NCI-H526 (cell line): ENCODE data around the gene TMC5.

Experiments used
- DNase-seq, 2 experiments: peaks; one replicate each; lab custom pipeline; 2025; lab: John Stamatoyannopoulos, UW

Gene TMC5

DNA sequence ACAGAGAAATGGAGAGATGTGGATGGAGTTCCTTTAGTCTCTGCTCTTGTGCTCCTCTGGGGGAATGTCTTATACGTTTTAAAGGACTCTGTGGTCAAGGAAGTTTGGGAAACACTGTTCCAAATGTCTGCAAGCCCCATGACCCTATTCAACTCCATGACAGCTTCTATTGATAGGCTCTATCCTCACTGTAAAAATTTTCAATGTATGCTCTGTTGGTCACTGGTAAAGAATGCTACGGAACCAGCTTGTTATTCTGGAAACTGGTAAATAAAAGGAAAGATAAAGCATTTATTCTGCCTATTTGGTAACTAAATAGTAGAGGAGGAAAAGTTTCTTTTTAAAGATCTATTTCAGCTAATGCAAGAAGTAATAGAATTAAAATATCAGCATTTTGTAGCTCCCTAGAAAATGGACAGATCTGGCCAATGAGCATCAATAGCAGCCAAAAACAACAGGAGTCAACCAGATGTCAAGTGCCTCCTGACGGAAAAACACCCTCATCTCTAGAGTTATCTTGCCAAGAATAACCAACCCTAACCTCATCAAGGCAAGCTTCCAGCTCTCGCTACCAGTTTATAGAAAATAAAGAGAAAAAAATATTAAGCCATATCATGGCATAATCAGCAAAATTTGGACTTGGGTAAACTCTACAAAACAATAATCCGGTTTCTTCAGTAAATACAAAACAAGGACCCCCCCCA is 88.1 kb downstream of the TMC5 start:
- DNase-seq, result no peak

DNA sequence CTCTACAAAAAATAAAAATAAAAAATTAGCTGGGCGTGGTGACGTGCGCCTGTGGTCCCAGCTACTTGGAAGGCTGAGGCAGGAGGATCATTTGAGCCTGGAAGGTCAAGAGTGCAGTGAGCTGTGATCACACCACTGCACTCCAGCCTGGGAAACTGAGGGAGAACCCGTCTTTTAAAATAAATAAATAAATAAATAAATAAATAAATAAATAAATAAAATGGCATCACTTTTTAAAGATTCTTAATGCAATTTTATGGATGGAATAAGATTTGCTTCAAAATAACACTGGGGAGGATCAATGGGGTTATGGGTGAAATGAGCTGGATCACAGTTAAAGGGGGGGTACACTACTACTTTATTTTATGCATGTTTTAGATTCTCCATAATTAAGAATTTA is 89.3 kb downstream of the TMC5 start:
- no peak for DNase-seq

DNA sequence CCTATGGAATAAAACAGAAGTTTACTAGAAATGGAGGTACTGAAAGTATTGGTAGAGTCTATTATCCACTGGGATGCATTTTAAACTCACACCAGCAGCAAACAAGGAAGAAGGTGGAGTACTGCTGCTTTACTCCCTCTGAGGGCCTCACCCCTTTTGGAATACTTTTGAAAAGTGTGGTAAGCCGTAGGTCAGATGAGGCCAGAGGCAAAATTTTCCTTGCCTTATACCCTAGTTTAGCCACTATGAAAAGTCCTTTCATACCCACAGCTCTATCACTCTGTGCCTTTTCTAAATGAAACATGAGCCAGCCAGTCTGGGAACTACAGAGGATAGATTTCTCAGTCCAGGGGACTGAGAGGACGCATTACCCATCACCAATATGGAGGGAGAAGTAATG is 90.2 kb downstream of the TMC5 start:
- DNase-seq, result no peak

DNA sequence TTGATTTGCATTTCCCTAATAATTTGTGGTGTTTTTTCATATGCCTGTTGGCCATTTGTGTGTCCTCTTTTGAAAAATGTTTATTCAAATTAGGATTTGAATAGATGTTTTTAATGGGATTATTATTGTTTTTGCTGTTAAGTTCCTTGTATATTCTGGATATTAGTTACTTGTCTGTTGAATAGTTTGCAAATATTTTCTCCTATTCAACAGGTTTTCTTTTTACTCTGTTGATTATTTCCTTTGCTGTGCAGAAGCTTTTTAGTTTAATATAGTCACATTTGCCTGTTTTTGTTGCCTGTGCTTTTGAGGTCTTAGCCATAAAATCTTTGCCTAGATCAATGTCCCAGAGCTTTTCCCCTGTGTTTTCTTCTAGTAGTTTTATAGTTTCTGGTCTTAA is 94.6 kb downstream of the TMC5 start:
- peak in 1 of 2 experiments; percentile 38 for DNase-seq

DNA sequence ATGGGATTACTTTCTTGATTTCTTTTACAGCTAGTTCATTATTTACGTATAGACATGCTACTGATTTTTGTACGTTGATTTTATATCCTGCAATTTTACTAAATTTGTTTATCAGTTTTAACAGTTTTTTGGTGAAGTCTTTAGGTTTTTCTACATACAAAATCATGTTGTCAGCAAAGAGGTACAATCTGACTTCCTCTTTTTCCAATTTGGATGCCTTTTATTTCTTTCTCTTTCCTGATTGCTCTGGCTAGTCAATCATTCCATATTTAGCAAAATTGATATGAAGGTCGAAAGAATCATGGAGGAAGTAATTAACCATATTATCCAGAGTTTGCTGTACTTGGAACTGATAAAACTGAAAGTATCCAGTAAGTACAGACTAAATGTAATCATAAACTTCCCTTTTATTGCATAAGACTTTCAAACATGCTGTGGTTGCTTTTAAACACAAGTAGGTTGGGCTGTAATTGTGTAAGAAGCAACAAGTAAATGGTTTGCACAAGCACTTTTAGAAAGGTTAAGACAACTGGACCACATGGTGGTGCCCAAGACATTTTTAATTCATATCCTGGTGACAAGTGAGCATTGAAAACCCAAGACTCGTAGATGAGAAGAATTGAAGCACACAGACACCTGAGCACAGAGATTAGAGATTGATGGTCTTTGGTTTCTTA is 95.8 kb downstream of the TMC5 start:
- no peak for DNase-seq

DNA sequence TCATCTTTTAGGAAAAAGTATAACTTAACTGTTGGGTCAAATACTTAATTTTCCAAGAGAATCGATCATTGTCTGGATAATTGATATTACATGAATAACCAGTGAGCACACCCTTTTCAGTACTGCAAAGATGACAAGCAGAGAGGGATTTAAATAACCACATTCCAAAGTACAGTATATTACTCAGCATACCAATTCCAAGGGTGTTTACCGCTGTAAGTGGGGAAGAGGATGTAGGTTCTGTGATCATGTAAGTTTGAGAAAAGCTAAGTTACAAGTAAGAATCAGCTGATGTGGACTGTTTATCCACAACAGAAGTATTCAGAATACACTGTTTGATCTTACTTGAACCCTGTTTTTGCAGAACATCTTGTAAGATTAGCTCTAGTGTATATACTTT is 98.1 kb downstream of the TMC5 start:
- DNase-seq, result no peak

DNA sequence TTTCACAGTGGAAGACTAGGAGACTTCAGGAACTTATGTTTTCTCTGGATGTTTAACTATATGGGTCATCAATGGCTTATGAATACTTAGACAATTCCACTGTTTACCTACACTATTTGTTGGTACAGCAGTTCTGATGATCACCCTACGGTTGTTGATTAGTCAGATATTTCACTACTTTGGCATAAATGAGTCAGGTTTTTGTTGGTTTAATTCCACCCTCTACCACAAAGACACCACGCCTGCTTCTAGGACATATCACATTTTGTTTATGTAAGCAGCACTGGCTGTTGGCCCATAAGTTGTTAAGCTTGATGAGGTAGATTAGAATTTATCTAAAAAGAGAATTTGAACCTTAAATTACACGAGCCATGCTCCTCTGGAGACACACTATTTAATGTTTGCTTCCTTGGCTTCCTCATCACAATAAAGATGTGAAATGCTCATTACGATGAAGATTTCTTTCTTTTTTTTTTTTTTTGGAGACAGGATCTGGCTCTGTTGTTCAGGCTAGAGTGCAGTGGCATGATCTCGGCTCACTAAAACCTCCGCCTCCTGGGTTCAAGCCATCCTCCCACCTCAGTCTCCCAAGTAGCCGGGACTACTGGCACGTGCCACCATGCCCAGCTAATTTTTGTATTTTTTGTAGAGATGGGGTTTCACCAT is 99.9 kb downstream of the TMC5 start:
- no peak for DNase-seq

DNA sequence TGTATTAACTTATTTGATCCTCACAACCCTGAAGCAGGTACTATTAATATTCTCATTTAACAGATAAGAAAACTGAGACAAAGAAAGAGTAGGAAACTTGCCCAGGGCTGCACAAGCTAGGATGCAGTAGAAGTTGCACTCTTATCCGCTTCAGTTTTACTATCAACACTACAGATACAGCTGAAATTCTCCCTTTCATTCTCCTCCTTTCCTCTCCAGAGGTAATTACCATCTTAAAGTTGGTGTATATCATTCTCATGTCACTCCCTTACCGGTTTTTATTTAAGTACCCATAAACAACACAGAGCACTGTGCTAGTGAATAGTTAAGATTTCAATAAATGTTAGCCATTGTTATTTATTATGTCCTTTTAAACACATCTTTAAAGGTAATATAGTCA is 100.7 kb downstream of the TMC5 start:
- no peak for DNase-seq

DNA sequence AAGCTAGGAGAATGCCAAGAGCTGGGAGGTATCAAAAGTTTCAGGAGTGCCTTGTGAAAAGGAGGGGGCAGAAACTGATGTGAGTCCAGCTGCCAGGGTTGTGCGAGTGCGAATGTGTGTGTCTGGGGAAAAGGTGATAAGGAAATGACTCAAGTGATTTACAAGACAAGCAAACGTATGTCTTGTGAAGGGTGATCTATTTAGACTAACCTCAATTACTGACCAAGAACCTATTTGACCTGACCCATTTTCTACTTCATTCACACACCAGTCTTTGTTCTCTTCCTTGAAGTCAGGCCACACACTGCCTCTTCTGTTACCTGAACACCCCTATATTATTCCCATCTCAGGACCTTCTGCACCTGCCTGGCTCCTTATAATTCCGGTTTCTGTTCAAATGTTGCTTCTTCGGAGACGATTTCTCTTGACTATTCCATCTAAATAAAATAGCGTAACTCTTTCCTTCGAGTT is 103.2 kb downstream of the TMC5 start:
- DNase-seq, result peak in 1 of 2 experiments; percentile 21

DNA sequence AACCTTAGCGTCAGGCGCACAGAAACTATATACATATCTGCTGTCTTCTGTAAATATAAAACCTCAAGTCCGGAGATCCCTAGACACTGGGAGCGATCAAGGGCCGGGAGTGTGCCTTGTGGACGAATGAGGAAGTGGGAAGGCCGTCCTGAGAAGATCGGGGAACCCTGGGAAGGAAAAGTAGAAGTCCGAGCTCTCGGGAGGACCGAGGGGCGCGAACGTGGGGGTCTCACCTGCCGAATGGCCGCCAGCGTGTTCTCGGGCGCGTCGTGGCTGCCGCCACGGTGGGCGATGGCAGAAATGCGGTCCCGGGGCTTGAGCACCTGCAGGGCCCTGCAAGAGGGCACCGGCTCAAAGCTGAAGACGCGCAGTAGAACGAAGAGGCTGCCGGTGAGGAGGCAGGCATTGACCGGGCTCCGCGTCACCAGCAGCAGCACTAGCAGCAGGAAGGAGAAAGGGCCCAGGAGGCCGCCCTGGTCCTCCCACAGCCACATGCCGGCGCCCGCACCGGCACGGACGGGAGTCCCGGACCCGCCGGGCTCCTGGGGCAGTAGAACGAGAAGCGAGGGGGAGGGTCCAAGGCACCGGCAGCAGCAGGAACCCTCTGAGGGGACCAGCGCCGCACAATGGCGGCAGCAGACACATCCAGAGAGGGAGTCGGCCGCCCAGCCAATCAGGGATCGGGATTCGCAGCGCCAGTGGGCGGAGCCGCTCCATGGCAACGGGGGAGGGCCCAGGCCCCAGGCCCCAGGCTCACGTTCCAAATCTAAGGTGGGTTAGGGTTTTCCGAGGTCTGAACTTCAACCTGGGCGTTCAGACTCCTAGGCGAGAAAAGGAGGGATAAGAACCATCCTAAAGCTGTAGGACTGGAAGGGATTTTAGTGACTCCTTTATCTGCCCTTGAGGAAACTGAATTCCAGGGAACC is 104.1 kb downstream of the TMC5 start, which contains the start of gene GDE1:
Gene GDE1, minus strand, starts transcription at position 628 of the 926 bp plus-strand sequence. Its CDS starts 134 bp downstream, at position 494.
- DNase-seq, result peak; percentile 87 to 96

DNA sequence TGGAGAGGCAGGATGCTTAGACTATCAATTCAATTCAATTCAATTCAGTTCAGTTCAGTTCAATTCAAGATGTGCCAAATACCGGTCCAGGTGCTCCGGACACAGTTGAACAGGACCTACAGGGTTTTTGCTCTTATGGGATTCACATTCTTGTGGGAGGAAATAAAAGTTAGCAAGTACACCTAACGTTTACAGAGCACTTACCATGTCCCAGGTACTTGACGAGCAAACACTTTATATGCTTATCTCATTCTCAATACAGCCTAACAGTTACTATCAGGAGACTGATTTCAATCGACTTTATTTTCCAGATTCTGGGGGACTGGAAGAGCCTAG is 104.7 kb downstream of the TMC5 start:
- DNase-seq, result no peak

DNA sequence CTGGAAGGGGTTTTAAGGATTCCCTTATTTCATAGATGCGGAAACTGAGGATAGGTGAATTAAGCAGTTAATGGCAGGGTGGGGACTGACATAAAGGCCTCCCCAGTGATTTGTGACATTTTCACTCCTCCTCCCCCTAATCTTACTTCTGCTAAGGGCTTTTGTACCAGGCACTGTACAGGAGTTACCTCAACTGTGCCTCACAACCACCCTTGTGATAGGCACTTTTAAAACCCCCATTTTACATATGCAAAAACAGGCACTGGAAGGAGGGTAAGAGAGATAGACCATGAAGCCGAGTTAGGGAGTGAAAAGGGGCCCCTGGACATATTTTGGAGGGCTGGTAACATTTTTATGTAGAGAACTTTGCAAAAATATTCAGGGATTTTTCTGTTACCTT is 105.1 kb downstream of the TMC5 start:
- DNase-seq, result peak; percentile 41 to 56

DNA sequence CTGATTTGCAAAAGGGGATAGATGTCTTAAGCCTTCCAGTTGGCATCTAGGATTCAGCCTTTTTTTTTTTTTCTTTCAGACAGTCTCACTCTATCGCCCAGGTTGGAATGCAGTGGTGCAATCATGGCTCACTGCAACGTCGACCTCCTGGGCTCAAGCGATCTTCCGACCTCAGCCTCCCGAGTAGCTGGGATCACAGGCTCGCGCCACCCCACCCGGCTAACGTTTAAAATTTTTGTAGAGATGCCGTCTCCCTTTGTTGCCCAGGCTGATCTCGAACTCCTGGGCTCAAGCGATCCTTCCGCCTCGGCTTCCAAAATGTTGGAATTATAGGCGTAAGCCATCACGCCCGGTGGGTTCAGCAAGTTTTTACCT is 105.5 kb downstream of the TMC5 start:
- DNase-seq, result no peak

DNA sequence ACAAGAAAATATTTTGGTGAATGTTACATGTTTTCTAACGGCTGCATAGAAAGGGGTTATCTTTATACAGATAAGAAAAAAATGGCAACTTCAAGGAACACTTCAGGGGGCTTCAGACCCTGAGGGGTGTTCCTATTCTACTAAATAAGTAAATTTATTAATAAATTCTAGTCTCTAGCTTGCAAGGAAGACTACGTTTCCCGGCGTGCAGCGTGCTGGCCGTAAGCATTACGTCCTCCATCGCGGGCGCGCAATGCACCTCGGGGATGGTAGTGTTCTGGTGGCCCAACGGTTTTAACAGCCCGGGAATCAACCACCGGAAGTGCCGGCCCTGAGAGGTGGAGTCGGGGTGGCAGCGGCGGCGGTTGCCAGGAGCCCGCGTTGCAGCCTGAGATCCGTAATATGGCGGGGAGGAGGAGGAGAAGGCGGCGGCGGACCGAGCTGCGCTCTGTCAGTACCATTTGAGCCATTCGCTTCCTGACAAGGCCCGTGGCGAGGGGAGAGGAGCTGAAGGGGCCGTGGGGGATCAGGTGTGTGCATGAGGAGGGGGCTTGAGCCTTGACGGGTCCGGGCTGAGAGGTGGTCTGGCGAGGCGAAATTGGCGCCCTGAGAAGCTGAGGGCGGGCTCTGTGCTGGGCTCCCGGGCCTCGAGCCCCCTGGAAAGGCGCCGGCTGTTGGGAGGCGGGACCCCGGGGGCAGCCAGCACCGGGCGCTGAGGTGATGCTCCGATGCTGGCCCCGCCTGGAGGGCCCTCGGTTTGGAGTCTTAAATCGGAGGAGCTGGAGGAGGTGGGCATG is 106.1 kb downstream of the TMC5 start, which contains the start of gene CCP110:
Gene CCP110, plus strand, starts transcription at position 384 of the 797 bp plus-strand sequence. CDS start 3,940 bp downstream, outside the sequence.
- peak; percentile 91 to 98 for DNase-seq

DNA sequence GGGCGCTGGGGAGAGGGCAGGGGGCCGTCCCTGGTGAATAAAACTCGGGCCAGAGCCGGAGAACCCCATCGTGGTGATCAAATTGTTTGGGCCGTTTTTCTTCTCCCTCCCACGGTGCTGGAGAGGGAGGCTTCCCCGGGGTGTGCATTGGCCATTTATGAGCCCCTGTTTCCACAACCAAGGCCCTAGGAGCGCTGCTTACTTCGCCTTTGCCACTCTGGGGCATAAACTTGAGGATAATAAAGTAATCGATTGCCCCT is 106.6 kb downstream of the TMC5 start:
- DNase-seq, result no peak

DNA sequence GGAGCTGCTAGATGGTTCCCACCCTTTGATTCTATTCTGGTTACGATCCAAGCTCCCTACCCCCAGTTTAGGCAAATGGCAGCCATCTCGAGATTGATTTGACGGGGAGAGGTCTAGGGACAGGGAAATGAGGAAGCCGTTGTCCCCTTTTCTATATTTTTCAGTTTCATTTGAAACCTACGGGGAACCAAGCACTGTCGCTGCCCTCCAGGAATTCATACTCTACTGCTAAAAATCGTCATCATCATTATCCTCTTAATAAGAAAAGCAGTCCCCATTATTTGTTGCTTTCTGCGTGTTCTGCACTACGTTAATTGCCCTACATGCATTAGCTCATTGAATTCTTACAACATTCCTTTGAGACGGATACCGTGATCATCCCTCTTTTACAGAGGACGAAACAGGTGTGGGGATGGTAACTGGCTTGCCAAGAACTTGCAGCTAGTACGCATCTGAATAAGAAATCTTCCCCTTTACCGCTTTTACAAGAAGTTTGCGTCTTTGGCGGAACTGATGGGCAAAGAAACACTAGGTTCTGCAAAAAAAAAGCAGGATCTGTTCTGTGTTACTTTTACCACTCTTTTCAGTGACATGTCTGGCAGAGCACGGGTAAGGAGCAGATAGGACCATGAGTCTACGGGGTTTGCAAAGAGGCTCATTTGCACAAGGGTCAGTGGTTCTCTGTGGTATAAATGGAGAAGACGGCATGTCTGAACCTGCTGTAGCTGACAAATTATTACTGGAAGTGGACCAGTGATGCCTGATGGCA is 107.1 kb downstream of the TMC5 start:
- DNase-seq, result peak; percentile 33 to 62

DNA sequence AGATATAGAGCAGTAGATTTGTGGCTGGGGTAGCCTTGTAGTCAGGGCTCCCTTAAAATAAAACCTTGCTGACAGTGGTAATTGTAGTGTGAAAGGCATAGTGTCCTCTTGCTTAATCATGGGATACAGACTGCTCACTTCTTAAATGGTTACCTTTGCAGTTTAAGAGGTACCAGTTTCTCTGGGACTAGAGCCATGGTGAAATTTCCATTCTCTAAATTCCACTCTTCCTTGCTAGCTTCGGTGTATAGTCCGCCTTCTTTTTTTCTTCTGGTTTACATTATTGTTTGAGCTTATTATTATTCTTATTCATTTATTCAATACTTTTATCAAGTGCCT is 107.7 kb downstream of the TMC5 start:
- peak in 1 of 2 experiments; percentile 21 for DNase-seq

DNA sequence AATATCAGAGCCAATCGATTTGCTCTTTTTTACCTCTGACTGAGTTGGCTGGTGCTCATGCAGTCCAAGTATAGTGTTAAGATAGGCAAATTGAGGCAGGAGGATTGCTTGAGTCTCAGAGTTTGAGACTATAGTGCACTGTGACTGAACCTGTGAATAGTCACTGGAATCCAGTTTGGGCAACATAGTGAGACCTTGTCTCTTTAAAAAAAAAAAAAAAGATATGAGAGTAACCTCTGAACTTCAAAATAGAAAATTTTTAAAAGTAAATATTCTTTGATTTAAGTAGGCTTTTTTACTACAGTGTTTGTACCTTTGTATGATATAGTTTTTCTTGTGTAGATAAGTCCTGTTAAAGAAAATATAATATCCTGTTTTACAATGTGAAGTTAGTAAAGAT is 109.5 kb downstream of the TMC5 start:
- DNase-seq, result peak in 1 of 2 experiments; percentile 14

DNA sequence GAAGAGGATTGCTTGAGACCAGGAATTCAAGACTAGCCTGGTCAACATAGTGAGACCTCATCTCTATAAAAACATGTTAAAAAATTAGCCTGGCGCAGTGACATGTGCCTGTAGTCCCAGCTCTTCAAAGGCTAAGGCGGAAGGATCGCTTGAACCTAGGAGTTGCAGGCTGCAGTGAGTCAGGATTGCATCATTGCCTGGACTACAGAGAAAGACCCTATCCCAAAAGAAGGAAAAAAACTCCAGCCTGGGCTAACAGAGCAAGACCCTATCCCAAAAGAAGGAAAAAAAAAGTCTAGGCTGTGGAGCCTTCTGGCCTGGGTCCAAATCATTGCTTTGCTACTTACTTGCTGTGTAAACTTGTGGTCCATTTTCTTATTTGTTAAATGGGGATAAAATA is 111.0 kb downstream of the TMC5 start:
- DNase-seq, result no peak

DNA sequence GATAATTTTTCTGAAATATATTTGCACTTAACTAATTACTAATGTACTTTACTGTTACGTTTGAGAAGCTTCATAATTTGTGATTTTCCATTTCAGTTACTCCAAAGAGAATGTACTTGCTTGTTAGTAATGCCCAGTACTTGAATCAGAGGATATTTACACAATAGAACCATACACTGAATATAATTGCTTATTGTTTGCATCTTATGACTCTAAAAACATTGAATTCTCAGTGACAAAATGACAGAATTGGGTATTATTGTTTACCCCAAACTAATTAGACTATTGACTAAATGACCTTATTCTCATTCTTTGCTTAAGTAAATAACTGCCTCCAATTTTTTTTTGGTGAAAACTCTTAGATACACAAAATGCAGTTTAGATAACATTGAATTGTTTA is 114.9 kb downstream of the TMC5 start:
- DNase-seq, result no peak
